GM10266 (cell line): ENCODE measurements around the gene LTF.

Source experiments
- DNase-seq: peaks from one replicate; pipeline ENCODE4 v3.0.0; 2012; ENCODE audit errors: extremely low spot score
- CTCF ChIP-seq: IDR thresholded peaks from 2 replicates; pipeline ENCODE4 v1.5.1; 2012; ENCODE audit warnings: mild to moderate bottlenecking, low read depth; ENCODE audit not compliant: control insufficient read depth, insufficient read depth; ENCODE audit errors: missing control alignments

LTF gene

GRCh38 chr3:46416125-46416810, 48.4 kb downstream of the LTF start:
- DNase-seq, result no peak
- no peak for TF ChIP-seq CTCF

- TF ChIP-seq CTCF, result no peak
These were observed 50.0 kb downstream of the LTF start for GRCh38 chr3:46414739-46415138.

GRCh38 chr3:46413951-46414350, 50.8 kb downstream of the LTF start:
- DNase-seq, result no peak
- no peak for TF ChIP-seq CTCF

More at GRCh38 chr3:46414739-46415138, 50.0 kb downstream of the LTF start:
- no peak for DNase-seq

GRCh38 chr3:46412786-46413298, 51.9 kb downstream of the LTF start:
- DNase-seq, result no peak
- no peak for TF ChIP-seq CTCF

GRCh38 chr3:46411271-46411670, 53.4 kb downstream of the LTF start:
- DNase-seq, result no peak
- no peak for TF ChIP-seq CTCF

- DNase-seq, result no peak
- TF ChIP-seq CTCF, result no peak
These were observed 54.0 kb downstream of the LTF start for GRCh38 chr3:46410669-46411068.

GRCh38 chr3:46409739-46410489, 54.8 kb downstream of the LTF start:
- DNase-seq, result no peak
- TF ChIP-seq CTCF, result no peak
